Activated CD4-positive, alpha-beta T cell treated with anti-CD3 and anti-CD28 coated beads, Interleukin-2, amount 10 ng/mL, durations not matched to agents 7 days and 5 days (primary cell): Measurements from ENCODE around the gene RBBP9. TPM values are rescaled to one million over a fixed set of nuclear protein-coding genes. Genes with fewer than 3 reads are reported as not detected.
A peak's percentile ranks its signal among the peaks of the same experiment; 100 is the strongest.

Experiments used
- CTCF ChIA-PET: fragments of 350-600 bp; sonication (Branson Sonifier 250); formaldehyde crosslinking; loops from one replicate; lab custom pipeline; 2021; ENCODE audit warnings: antibody characterized with exemption; lab: Charles Lee
- POLR2A ChIA-PET: fragments of 350-600 bp; sonication (Branson Sonifier 250); formaldehyde crosslinking; loops from one replicate; lab custom pipeline; 2021; ENCODE audit warnings: antibody characterized with exemption; lab: Charles Lee
- DNase-seq: peaks from one replicate; pipeline ENCODE4 v3.0.0-alpha.2; 2020
- H3K27ac Mint-ChIP-seq: one replicate; pipeline ENCODE4 v1.8.0; 2021; ENCODE audit warnings: mild to moderate bottlenecking, moderate library complexity, mixed read lengths
- H3K27me3 Mint-ChIP-seq: one replicate; pipeline ENCODE4 v1.8.0; 2021; ENCODE audit warnings: mixed read lengths
- H3K36me3 Mint-ChIP-seq: one replicate; pipeline ENCODE4 v1.8.0; 2021; ENCODE audit warnings: low read depth, mixed read lengths
- H3K4me1 Mint-ChIP-seq: one replicate; pipeline ENCODE4 v1.8.0; 2021; ENCODE audit warnings: mixed read lengths
- H3K4me3 Mint-ChIP-seq: one replicate; pipeline ENCODE4 v1.8.0; 2021; ENCODE audit warnings: mild to moderate bottlenecking, moderate library complexity, mixed read lengths
- H3K9me3 Mint-ChIP-seq: one replicate; pipeline ENCODE4 v1.8.0; 2021; ENCODE audit warnings: mixed read lengths
- total RNA-seq, 2 experiments: library from RNA; stranded (reverse); gene quantifications; one replicate each; pipeline ENCODE4 v1.2.3, GENCODE V29; 2021

Gene RBBP9
- total RNA-seq, 2 experiments from 2014 or later: 11.6 to 12.9 TPM

DNA sequence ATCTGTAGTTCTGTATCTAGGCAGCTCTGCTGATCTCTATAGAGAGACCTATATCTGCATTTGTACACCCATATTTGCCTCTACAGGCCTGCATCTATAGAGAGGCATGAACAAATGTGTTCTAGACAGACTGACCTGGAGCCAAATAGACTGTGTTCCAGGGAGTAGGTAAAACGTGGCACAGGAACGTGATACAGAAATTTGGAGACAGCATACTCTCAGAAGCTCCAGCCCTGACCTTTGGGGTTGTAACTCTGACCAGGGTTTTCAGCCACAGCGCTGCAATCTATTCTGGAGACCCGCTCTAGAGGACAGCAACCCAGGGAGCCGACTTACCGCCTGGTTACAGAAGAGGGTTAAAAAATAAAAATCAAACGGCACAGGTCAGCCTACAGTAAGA is 983 bp downstream of the RBBP9 start:
- DNase-seq: no peak
- peaks cover 10% of the 10 kb centered on the region for H3K36me3 Mint-ChIP-seq
- CTCF ChIA-PET: interaction anchor here (0.8 to 3.9 kb wide), 6 partner anchors 10 to 31 kb away, joined by 3 to 29 read pairs (median 4); partner anchors contain the start of gene SEC23B
- H3K27ac Mint-ChIP-seq: no peak overlapping the region
- peaks cover 24% of the 10 kb centered on the region for H3K4me1 Mint-ChIP-seq
- no peaks in the 10 kb centered on the region for H3K9me3 Mint-ChIP-seq
- peak overlapping the region; percentile 88 for H3K4me3 Mint-ChIP-seq
- POLR2A ChIA-PET: interaction anchor here (0.7 kb wide), 1 partner anchor 11 kb away, joined by 3 read pairs; no protein-coding TSS in a partner anchor
- no peaks in the 10 kb centered on the region for H3K27me3 Mint-ChIP-seq

- no peak overlapping the region for H3K4me3 Mint-ChIP-seq
- H3K9me3 Mint-ChIP-seq: no peaks in the 10 kb centered on the region
- no peak overlapping the region for H3K27ac Mint-ChIP-seq
- CTCF ChIA-PET: interaction anchor here (1.0 to 1.5 kb wide), 4 partner anchors 12 to 26 kb away, joined by 3 to 5 read pairs (median 4); partner anchors contain the start of gene SEC23B
- peaks cover 28% of the 10 kb centered on the region for H3K36me3 Mint-ChIP-seq
- H3K4me1 Mint-ChIP-seq: peaks cover 2% of the 10 kb centered on the region
- H3K27me3 Mint-ChIP-seq: no peaks in the 10 kb centered on the region
- POLR2A ChIA-PET: no interaction called here
- no peak for DNase-seq
These were observed 8.7 kb downstream of the RBBP9 start for GRCh38 chr20:18488301-18488700.

GRCh38 chr20:18481596-18481995 is 15.4 kb downstream of the RBBP9 start:
- DNase-seq: no peak
- Mint-ChIP-seq H3K27me3 (no peaks in the 10 kb centered on the region), H3K27ac (no peak overlapping the region), H3K4me1 (no peaks in the 10 kb centered on the region), H3K4me3 (no peak overlapping the region), H3K36me3 (peaks cover 32% of the 10 kb centered on the region), H3K9me3 (no peaks in the 10 kb centered on the region)
- POLR2A ChIA-PET: no interaction called here
- CTCF ChIA-PET: interaction anchor here (0.8 kb wide), 1 partner anchor 16 kb away, joined by 3 read pairs; the partner anchor contains the start of gene RBBP9

DNA sequence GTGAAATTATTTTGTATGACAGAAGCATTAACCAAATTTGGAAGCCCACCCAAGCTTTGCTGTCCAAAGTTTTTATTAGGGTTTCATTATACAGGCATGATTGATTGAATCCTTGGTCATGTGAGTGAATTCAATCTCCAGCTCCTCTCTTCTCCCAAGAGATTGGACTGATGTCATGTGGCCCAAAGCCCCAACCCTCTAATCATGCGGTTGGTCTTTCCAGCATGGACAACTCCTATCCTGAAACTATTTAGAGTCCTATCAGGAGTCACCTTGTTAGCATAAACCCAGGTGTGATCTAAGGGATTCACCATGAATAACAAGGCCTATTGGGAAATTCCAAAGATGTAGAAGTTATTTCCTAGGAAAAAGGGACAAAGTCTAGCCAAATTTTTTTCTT is 19.2 kb downstream of the RBBP9 start:
- Mint-ChIP-seq H3K4me1 (no peaks in the 10 kb centered on the region), H3K4me3 (no peak overlapping the region), H3K9me3 (no peaks in the 10 kb centered on the region), H3K36me3 (peaks cover 31% of the 10 kb centered on the region), H3K27me3 (no peaks in the 10 kb centered on the region), H3K27ac (no peak overlapping the region)
- ChIA-PET CTCF (interaction anchor here (1.2 to 1.8 kb wide), 2 partner anchors 8 to 11 kb away, joined by 3 to 5 read pairs; no protein-coding TSS in a partner anchor), POLR2A (no interaction called here)
- no peak for DNase-seq

DNA sequence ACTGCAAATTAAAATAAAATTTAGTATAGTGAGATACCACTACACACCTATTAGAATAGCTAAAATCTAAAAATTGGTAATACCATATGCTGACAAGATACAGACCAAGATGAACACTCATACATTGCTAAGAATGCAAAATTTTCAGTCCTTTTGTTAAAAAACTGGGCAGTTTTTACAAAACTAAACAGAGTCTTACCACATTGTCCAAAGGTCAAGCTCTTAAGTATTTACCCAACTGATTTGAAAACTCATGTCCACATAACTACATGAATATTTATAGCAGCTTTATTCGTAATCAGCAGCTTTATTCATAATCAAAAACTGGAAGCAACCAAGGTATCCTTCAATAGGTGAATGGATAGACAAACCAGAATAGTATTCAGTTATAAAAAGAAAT is 19.8 kb downstream of the RBBP9 start:
- Mint-ChIP-seq H3K27me3 (no peaks in the 10 kb centered on the region), H3K4me1 (no peaks in the 10 kb centered on the region), H3K36me3 (peaks cover 27% of the 10 kb centered on the region), H3K9me3 (no peaks in the 10 kb centered on the region), H3K4me3 (no peak overlapping the region), H3K27ac (no peak overlapping the region)
- POLR2A ChIA-PET: no interaction called here
- no peak for DNase-seq
- CTCF ChIA-PET: interaction anchor here (1.2 kb wide), 1 partner anchor 12 kb away, joined by 3 read pairs; no protein-coding TSS in a partner anchor

- H3K27me3 Mint-ChIP-seq: no peaks in the 10 kb centered on the region
- DNase-seq: peak; percentile 95
- no peaks in the 10 kb centered on the region for H3K9me3 Mint-ChIP-seq
- peaks cover 26% of the 10 kb centered on the region for H3K4me1 Mint-ChIP-seq
- peak within 1 kb of the TSS; percentile 92 for H3K27ac Mint-ChIP-seq
- peaks cover 7% of the 10 kb centered on the region for H3K36me3 Mint-ChIP-seq
- POLR2A ChIA-PET: interaction anchor here (1.1 kb wide), 1 partner anchor 40 kb away, joined by 3 read pairs; no protein-coding TSS in a partner anchor
- CTCF ChIA-PET: interaction anchor here (0.5 to 1.3 kb wide), 4 partner anchors 9 to 178 kb away, joined by 3 to 6 read pairs (median 4); partner anchors contain the start of genes RBBP9 and ZNF133
- peak within 1 kb of the TSS; percentile 88 for H3K4me3 Mint-ChIP-seq
These were observed 29.9 kb downstream of the RBBP9 start, which contains the start of the genes DZANK1 and POLR3F for GRCh38 chr20:18466894-18467730. TSS of gene DZANK1 (minus strand) at chr20:18467030. CDS start at chr20:18465358, 1,672 bp downstream. TSS of gene POLR3F (plus strand) at chr20:18467390. CDS start at chr20:18467507, 117 bp downstream.

GRCh38 chr20:18466574-18466893 is 30.5 kb downstream of the RBBP9 start:
- peaks cover 26% of the 10 kb centered on the region for H3K4me1 Mint-ChIP-seq
- no peak for DNase-seq
- POLR2A ChIA-PET: interaction anchor here (1.1 kb wide), 1 partner anchor 41 kb away, joined by 3 read pairs; no protein-coding TSS in a partner anchor
- peaks cover 6% of the 10 kb centered on the region for H3K36me3 Mint-ChIP-seq
- no peaks in the 10 kb centered on the region for H3K9me3 Mint-ChIP-seq
- CTCF ChIA-PET: interaction anchor here (0.7 to 1.3 kb wide), 2 partner anchors 31 to 178 kb away, joined by 3 to 6 read pairs; partner anchors contain the start of genes RBBP9 and ZNF133
- H3K27me3 Mint-ChIP-seq: no peaks in the 10 kb centered on the region
- H3K27ac Mint-ChIP-seq: peak overlapping the region; percentile 92
- H3K4me3 Mint-ChIP-seq: peak overlapping the region; percentile 88

GRCh38 chr20:18465536-18466200 is 31.4 kb downstream of the RBBP9 start:
- no peak overlapping the region for H3K27ac Mint-ChIP-seq
- H3K4me3 Mint-ChIP-seq: peak overlapping the region; percentile 88
- no peak for DNase-seq
- no peaks in the 10 kb centered on the region for H3K27me3 Mint-ChIP-seq
- peaks cover 26% of the 10 kb centered on the region for H3K4me1 Mint-ChIP-seq
- H3K36me3 Mint-ChIP-seq: peaks cover 3% of the 10 kb centered on the region
- ChIA-PET CTCF (interaction anchor here (0.7 kb wide), 1 partner anchor 53 kb away, joined by 3 read pairs; no protein-coding TSS in a partner anchor), POLR2A (no interaction called here)
- no peaks in the 10 kb centered on the region for H3K9me3 Mint-ChIP-seq

- H3K4me3 Mint-ChIP-seq: no peak overlapping the region
- DNase-seq: no peak
- ChIA-PET CTCF (interaction anchor here (1.8 kb wide), 1 partner anchor 17 kb away, joined by 4 read pairs; no protein-coding TSS in a partner anchor), POLR2A (no interaction called here)
- no peaks in the 10 kb centered on the region for H3K27me3 Mint-ChIP-seq
- no peaks in the 10 kb centered on the region for H3K36me3 Mint-ChIP-seq
- no peaks in the 10 kb centered on the region for H3K4me1 Mint-ChIP-seq
- H3K9me3 Mint-ChIP-seq: no peaks in the 10 kb centered on the region
- H3K27ac Mint-ChIP-seq: no peak overlapping the region
These were observed 40.4 kb downstream of the RBBP9 start for GRCh38 chr20:18456600-18456999.

- CTCF ChIA-PET: interaction anchor here (0.9 kb wide), 1 partner anchor 32 kb away, joined by 3 read pairs; no protein-coding TSS in a partner anchor
- Mint-ChIP-seq H3K36me3 (no peaks in the 10 kb centered on the region), H3K9me3 (no peaks in the 10 kb centered on the region), H3K4me3 (no peak overlapping the region), H3K4me1 (no peaks in the 10 kb centered on the region), H3K27ac (no peak overlapping the region), H3K27me3 (no peaks in the 10 kb centered on the region)
- POLR2A ChIA-PET: interaction anchor here (0.6 kb wide), 1 partner anchor 478 kb away, joined by 4 read pairs; no protein-coding TSS in a partner anchor
- DNase-seq: no peak
These were observed 53.1 kb downstream of the RBBP9 start for GRCh38 chr20:18443886-18444285.

GRCh38 chr20:18440403-18440802 is 56.6 kb downstream of the RBBP9 start:
- no peak for DNase-seq
- Mint-ChIP-seq H3K4me3 (no peak overlapping the region), H3K36me3 (no peaks in the 10 kb centered on the region), H3K9me3 (no peaks in the 10 kb centered on the region), H3K4me1 (peaks cover 6% of the 10 kb centered on the region), H3K27ac (no peak overlapping the region), H3K27me3 (no peaks in the 10 kb centered on the region)
- ChIA-PET CTCF (interaction anchor here (1.6 kb wide), 1 partner anchor 17 kb away, joined by 4 read pairs; no protein-coding TSS in a partner anchor), POLR2A (no interaction called here)

DNA sequence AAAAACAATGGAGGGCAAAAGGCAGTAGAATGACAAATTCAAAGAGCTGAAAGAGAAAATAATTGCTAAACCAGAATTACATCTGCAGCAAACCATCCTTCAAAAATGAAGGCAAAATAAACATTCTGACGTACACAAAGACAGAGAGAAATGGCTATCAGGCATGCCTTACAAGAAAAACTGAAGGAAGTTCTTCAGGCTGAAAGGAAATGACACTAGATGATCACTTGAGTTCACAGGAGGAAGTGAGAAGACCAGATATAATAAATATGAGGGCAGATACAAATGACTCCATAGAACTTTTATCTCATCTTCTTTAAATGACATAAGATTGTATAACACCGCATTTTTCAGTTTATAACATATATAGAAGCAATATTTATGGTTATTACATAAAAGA is 60.2 kb downstream of the RBBP9 start:
- H3K36me3 Mint-ChIP-seq: no peaks in the 10 kb centered on the region
- no peak overlapping the region for H3K4me3 Mint-ChIP-seq
- ChIA-PET CTCF (interaction anchor here (0.5 kb wide), 1 partner anchor 32 kb away, joined by 3 read pairs; no protein-coding TSS in a partner anchor), POLR2A (no interaction called here)
- DNase-seq: no peak
- H3K27me3 Mint-ChIP-seq: no peaks in the 10 kb centered on the region
- H3K27ac Mint-ChIP-seq: no peak overlapping the region
- H3K9me3 Mint-ChIP-seq: no peaks in the 10 kb centered on the region
- H3K4me1 Mint-ChIP-seq: peaks cover 6% of the 10 kb centered on the region
